Activated gamma-delta T cell treated with anti-CD3 and anti-CD28 coated beads, Interleukin-2, amount 50 U/mL, for 16 hours (primary cell): ENCODE data around the gene CLPTM1L.
"Not testable (repeated sequence)": the region's sequence is repeated elsewhere in the genome, so short reads cannot be mapped to it uniquely, and the experiment has no call there.

ENCODE experiments used
- DNase-seq: peaks from one replicate; pipeline ENCODE4 v3.0.0-alpha.2; 2020; ENCODE audit warnings: low read depth

CLPTM1L gene

GRCh38 chr5:1275397-1276391, 69.2 kb downstream of the CLPTM1L start:
- DNase-seq: not testable (repeated sequence)

GRCh38 chr5:1274471-1274870, 70.4 kb downstream of the CLPTM1L start:
- no peak for DNase-seq

- no peak for DNase-seq
These were observed 71.2 kb downstream of the CLPTM1L start for GRCh38 chr5:1273745-1274144.

GRCh38 chr5:1272201-1272600, 72.7 kb downstream of the CLPTM1L start:
- DNase-seq: no peak

- no peak for DNase-seq
These were observed 73.7 kb downstream of the CLPTM1L start for GRCh38 chr5:1270933-1271914.

GRCh38 chr5:1270426-1270825, 74.5 kb downstream of the CLPTM1L start:
- DNase-seq: no peak

GRCh38 chr5:1268666-1269065, 76.2 kb downstream of the CLPTM1L start:
- peak; percentile 21 for DNase-seq

- DNase-seq: no peak
These were observed 76.8 kb downstream of the CLPTM1L start for GRCh38 chr5:1268056-1268455.
